NCI-H1436 treated with DMSO at 0.1 percent for 48 hours (cell line): ENCODE data around the gene PHC2.

Source experiments
- DNase-seq: peaks from one replicate; lab custom pipeline; 2025; lab: John Stamatoyannopoulos, UW

PHC2 gene

GRCh38 chr1:33420870-33421775 lies 9.8 kb downstream of the PHC2 start:
- DNase-seq: no peak

- DNase-seq: no peak
These were observed 12.1 kb downstream of the PHC2 start for GRCh38 chr1:33418811-33419210.

- DNase-seq: no peak
These were observed 16.0 kb downstream of the PHC2 start for GRCh38 chr1:33414879-33415278.

GRCh38 chr1:33410091-33410701 lies 20.7 kb downstream of the PHC2 start:
- DNase-seq: no peak

GRCh38 chr1:33408093-33408436 lies 22.8 kb downstream of the PHC2 start:
- DNase-seq: no peak

- DNase-seq: no peak
These were observed 23.4 kb downstream of the PHC2 start for GRCh38 chr1:33407352-33408092.

- DNase-seq: no peak
These were observed 28.7 kb downstream of the PHC2 start for GRCh38 chr1:33402206-33402605.

GRCh38 chr1:33401471-33401870 lies 29.4 kb downstream of the PHC2 start:
- DNase-seq: no peak

GRCh38 chr1:33400153-33400911 lies 30.6 kb downstream of the PHC2 start:
- DNase-seq: no peak

GRCh38 chr1:33399375-33399774 lies 31.5 kb downstream of the PHC2 start:
- DNase-seq: no peak

- DNase-seq: no peak
These were observed 32.9 kb downstream of the PHC2 start for GRCh38 chr1:33397994-33398393.

- no peak for DNase-seq
These were observed 33.8 kb downstream of the PHC2 start for GRCh38 chr1:33397125-33397506.

GRCh38 chr1:33396188-33397124 lies 34.4 kb downstream of the PHC2 start:
- no peak for DNase-seq

GRCh38 chr1:33394770-33395169 lies 36.1 kb downstream of the PHC2 start:
- DNase-seq: no peak

GRCh38 chr1:33393991-33394390 lies 36.9 kb downstream of the PHC2 start:
- no peak for DNase-seq

GRCh38 chr1:33393524-33393923 lies 37.4 kb downstream of the PHC2 start:
- no peak for DNase-seq

- DNase-seq: peak; percentile 50
These were observed 38.3 kb downstream of the PHC2 start for GRCh38 chr1:33392639-33393038.

GRCh38 chr1:33392206-33392605 lies 38.7 kb downstream of the PHC2 start:
- no peak for DNase-seq

GRCh38 chr1:33391343-33392078 lies 39.4 kb downstream of the PHC2 start:
- DNase-seq: no peak

GRCh38 chr1:33390542-33390941 lies 40.4 kb downstream of the PHC2 start:
- no peak for DNase-seq
